Superior temporal gyrus (tissue), 1 donor: ENCODE measurements around the gene GALNT18.

Experiments used
- DNase-seq: peaks from one replicate; pipeline ENCODE4 v3.0.0-alpha.2; 2016; ENCODE audit errors: extremely low spot score

Gene GALNT18

DNA sequence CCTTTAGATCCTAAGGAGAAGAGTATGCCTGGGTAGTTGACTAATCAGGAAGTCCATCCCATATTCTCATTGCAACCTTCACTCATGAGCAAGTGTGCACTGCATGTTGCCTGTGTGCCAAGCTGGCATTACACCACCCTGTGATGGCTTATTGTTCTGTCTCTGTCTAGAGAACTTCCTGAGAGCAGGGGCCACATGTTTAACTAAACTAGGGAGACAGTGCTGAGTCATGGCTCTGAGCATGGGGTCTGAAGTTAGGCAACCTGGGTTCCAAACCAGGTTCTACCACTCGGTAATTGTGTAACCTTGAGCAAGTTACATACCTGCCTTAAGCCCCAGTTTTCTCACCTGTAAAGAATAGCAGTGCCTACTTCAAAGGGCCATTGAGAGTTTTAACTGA is 308.4 kb downstream of the GALNT18 start:
- DNase-seq: no peak

DNA sequence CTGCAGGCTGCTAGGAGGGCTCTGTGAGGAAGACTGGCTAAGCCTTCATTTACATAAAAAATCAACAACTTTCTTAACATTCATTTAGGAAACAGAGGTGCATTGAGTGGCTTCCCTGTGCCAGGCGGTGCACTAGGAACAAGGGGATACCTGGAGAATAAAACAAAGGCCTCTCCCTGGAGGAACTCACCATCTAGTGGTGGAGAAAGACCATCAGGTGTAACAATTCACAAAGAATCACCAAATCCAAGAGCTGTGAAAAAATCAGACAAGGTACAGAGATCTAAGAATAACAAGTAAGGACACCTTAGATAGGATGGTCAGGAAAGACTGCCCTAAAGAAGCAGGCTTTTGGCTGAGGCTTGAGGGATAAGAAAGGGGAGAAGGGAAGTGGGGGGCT is 309.1 kb downstream of the GALNT18 start:
- DNase-seq: no peak

DNA sequence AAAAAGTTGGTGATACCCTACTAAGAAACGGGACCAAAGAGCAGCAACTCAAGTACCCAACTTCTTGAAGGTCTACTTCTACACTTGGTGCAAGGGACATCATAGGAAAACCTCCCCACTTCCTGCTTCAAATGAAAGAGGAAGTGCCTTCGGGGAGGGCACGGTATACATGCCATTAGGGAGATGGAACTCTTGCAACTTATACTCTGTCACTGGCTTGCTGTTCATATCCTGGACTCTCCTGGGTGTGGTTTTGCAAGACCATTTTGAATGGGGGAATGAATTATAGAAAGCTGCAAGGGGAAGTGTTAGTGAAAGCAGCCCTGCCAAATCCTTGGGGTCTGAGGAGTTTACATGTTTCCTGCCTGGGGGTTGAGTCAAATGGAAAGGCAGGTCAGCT is 310.6 kb downstream of the GALNT18 start:
- DNase-seq: no peak

DNA sequence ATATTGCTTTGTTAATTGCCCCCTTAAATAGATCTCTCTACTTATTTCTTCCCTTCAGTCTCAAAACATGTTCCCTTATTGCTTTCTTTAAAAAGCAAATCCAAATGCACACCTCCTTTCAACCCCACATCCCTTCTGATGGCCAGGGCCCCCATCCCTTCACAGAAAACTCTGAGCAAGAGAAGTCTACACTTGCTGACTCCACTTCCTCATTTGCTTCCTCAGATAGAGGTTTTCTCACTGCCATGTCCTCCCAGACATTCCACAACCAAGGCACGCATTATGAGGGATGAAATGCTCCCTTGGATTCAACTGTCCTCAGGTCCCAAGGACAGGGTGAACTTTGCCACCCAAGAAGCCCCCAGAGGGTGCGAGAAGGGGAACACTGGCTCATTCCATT is 311.9 kb downstream of the GALNT18 start:
- DNase-seq: no peak

DNA sequence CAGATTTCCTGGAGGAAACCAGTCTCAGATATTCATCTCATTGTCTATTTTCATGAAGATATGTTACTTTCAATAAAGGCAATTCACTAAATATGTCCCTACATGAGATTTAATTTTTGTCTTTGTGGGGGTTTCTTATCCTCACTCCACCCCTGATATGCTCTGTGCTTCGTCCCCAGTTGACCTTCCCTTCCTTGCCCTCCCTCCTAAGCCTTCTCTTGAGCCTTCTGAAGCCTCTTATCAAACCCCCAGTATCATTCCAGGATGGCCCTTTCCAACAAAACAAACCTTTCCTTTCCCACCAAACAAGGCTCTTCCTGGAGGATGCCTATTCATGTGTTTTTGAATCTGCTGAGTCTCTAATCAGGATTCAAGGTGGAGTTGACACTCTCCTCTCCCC is 313.6 kb downstream of the GALNT18 start:
- no peak for DNase-seq

DNA sequence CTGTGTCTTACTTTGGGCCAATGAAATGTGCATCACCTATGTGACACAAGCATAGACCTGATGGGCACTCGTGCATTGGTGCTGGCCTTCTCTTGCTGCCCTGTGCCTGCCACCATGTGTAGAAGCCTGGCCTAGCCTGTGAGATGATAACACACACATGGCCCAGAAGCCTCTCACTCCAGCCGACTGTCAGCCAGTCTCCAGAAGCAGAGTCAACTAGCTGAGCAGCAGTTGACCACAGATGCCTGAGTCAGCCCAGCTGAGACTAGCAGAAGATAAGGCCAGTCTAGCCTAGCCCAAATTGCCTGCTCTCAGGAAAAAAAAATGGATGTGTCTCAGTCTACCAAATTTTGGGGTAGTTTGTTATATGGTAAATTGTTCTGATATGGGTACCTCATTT is 314.9 kb downstream of the GALNT18 start:
- DNase-seq: no peak

DNA sequence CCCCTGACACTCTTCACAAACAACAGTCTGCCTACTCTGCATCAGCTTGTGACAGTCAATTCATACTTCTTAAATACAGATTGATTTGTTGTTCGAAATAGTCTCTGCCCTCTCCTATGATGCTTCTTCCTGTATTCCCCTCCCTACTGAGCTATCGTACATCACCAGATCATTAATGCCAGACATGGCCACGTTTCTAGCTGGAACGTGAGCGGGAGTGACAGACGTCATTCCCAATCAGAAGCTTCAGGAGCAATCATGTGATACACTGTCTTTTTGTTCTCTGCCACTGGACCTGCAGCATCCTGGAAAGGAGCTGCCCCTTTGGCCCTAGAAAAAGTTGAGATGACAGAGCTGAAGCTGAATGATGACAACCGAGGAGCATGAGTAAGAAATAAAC is 317.3 kb downstream of the GALNT18 start:
- no peak for DNase-seq

DNA sequence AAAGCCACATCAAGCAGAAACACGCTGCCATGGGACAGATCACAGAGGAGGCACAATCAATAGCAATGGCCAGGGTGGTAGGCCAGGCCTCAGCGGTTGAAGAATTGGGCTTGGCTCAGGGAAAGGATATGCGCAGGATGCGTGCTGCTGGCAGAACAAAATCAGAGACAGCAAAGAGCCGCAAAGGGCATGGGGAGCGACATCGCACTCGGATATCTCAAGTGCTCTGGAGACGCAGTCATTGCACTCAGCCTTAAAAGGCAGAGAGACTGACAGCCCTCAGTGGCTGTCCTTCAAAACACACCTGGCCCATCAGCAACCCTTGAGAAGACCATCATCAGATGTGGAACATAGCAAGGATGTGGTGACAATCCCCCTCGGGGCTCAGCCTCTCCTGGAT is 319.2 kb downstream of the GALNT18 start:
- DNase-seq: no peak

DNA sequence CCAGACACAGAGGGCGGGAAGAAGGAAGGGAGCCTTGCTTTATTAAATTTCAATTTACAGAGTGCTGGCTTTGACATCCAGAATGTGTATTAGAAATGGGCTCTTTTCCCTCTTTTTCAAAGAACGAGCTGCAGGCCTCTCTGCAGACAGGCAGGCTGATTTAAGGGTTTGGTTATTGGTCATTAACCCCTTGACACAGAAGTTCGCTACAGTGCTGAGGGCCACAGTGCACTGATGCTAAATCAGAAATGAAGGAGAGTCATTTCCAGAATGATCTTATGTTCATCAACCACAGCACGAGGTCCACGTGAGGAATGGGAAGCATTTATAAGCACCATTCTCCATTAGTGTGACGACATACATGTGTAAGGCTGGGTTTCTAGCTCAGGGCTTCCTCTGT is 320.6 kb downstream of the GALNT18 start:
- DNase-seq: no peak

DNA sequence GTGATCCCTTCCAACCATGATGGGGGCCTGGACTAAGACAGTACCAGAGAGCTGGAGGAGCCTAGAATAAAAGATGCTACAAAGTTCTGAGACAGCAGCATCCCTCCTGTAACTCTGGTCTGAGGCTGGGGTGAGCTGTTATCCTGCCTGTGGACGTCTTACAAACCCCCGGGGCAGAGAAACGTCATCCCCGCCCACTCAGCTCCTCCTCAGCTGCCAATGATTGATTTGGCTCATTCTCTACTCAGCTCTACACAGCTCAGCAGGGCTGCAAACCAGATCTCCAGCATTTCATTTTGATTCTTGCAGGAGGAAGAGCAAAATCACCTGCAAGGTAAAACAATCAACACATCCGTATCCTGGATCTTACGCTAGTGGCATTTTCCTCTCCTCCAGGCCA is 324.2 kb downstream of the GALNT18 start:
- no peak for DNase-seq

DNA sequence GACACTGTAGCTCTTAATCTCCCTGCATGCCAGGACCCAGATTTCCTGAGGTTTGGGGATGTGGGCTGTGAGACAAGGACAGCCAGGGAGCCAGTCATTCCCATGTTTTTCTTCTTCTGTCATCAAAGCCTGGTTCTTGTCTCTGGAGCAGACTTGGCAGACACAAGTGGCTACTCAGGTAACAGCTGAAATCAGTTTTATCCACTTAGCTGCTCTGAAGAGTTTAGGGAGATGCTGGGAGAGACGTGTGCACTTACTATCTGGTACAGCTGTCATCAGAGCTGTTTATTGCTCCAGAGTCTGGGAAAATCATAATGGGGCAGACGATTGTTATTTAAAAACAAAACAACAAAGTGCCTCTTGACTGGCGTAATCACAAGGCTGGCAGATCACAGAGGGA is 325.4 kb downstream of the GALNT18 start:
- DNase-seq: no peak

DNA sequence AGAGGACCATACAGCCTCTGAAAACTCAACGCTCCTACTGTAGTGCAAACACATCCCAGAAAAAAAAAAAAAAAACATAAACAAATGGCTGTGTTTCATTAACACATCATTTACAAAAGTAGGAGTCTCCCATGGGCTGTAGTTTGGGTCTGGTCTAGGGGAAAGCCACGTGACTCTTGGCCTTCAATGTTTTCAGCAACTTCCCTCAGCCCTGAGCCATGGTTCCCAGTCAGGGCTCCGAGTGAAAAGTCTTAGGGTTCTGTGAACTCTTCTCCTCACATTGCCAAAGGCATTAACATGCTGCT is 327.3 kb downstream of the GALNT18 start:
- no peak for DNase-seq

DNA sequence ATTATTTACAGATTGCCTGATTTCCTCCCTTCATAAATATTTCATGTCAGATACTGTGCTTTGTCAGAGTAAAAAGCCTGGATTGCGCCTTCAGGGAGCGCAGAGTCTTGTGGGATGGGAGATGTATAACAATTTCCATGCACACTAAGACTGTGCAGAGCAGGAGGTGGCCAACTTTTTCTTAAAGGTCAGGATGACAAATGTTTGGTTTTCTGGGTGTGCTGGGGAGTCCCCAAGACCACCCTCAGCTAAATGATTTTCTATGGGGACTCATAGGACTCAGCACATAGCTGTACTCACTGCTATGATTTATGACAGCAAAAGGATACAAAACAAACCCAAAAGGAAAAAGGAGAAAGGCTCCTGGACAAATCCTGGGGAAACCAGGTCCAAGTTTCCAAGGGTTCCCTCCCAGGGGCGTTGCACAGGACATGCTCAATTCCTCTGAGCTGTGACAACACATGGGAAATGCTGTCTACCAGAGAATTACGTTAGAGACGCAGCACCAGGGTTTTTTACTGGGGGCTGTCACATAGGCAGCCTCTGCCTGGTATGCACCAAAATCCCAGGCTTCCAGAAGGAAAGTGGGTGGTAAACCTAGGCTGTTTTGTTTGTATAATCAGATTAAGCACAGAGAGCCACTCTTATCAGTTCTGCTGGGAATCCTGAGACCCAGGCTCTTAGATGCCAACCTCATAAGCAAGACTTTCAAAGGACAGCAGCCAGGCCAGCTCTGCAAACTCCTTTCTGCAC is 327.8 kb downstream of the GALNT18 start:
- DNase-seq: no peak

DNA sequence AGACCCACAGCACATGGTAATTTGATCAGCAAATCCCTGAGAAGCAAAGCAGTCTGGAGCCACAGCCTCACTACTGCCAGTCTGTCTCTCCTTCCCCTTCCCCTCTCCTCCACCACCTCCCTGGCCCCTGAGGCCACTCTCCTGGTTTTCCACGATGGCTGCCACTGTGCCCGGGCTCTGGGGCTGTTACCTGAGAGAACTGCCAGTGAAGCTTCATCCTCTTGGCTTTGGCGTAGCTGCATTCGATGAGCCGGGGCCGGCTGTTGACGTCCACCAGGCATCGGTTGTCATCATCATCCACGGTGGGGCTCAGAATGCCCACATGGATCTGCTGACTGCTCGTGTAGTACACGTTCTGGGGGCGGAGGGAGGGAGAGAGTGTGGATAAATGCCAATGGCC is 329.0 kb downstream of the GALNT18 start:
- no peak for DNase-seq

DNA sequence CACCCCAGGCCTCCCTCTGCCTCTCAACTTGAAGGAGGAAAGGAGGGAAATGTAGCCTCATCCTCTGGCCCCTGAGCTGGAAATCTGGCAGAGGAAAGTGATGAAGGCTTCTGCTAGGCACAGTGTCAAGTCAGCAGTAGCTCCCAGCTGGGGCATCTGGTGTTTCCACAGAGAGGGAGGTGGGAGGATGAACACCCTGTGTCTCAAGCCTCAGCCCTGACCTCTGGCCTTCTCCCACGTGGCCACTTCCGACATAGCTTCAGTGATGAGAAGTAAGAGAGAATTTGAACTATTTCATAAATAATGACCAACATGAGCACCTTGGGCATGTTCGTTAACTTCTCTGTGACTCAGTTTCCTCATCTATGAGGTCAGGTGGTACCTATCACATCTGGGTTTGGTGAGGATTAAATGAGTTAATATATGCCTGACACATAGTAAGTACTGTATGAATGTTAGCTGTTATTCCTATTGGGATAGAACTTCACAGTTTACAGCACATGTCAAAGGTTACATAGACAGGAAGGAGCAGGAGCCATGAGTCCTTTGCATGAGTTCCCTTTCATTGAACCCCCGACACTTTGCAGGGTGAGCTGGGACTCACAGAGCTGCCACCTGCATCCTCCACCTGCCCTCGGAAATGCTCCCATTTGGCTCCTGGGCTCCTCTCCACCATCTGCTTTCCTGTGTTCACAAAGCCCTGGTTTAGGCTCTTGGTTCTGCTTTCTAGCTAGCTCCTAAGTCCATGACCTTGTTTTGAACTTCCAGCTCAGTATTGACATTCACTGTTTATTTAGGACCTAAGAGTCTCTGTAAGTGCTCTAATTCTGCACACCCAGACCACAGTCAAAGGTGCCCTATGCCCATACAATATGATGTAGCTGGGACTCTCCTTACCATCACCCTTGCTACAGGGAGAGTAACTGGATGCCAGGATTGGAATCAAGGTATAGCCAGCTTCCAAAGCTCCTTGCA is 330.5 kb downstream of the GALNT18 start:
- DNase-seq: no peak

DNA sequence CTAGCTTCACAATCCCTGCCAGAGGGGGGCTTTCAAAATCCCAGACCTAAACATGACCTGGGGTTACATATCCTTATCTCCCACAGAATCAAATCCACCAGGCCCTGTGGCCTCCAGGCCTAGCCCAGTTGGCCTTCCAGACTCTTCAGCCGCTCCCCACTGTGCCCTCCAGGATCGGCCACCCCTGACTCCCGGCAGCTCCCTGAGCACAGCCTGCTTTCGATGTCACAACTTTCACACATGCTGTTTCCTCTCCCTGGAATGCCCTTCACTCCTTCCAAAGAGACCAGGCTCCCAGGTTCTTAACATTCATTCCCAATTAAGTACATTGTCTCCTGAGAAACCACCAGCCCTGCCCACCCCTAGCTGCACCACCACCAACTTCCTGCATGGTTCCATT is 331.5 kb downstream of the GALNT18 start:
- no peak for DNase-seq

DNA sequence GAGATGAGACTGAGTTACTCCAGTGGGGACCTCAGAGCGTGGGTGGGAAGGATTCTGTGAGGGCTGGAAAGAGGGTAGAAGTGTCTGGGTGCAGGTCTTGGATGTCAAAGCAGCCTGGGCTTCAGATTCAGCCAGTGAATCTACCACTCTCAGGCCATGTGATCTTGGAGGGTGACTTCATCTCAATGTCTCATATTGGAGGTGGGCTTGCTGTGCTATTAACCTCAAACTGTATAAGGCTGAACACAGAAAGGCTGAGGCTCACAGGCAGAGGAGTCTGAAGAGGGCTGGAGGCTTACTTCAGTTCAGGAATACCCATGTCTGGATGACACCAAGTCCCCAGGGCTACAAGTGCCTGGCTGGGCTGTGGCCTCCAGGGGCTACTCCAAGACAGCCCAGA is 332.1 kb downstream of the GALNT18 start:
- DNase-seq: no peak

DNA sequence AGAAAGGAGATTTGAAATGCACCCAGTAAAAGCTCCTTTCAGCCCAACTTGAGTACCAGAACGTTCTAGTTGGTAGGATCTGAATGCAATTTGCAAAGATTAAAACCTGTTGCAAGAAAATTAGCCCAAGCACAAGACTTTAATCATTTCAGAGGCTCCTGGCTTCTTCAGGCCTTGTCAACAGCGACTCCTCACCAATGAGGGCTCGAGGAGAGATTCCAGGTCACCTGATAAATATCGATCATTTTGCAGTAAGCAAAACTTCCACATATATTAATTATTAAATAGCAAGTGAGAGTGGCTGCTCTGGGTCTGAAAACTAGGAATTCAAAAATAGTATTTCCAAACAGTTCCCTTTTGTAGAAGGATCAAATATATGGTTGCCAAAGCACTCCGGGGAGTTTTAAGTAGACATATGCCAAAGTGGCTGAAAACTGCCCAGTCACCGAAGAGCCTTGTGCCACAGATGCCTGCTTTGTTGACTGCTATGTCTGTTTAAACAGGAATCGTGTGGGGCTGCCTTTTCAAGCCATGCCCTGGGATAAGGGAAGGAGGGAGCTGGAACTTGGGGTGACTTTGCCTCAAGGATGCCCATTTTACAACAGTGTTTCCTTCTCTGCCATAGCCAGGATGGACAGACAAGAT is 332.7 kb downstream of the GALNT18 start:
- no peak for DNase-seq

DNA sequence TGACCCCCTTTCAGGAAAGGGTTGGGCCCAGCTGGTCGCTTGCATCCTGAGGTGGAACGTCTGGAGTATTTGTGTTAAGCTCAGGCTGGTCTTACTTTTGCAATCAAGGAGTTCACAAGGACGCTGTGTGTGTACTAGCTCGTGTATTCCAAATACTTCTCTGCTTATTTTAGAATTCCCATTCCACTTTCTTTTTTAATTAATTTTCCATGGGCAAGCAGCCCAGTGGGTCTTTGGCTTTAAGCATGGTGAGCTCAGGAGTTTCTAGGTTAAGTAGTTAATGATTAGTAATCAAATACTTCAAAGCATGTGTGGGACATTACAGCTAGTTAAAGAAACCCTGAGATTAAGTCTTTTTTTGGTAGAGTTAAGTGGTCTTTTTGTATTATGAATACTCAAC is 337.3 kb downstream of the GALNT18 start:
- DNase-seq: no peak

DNA sequence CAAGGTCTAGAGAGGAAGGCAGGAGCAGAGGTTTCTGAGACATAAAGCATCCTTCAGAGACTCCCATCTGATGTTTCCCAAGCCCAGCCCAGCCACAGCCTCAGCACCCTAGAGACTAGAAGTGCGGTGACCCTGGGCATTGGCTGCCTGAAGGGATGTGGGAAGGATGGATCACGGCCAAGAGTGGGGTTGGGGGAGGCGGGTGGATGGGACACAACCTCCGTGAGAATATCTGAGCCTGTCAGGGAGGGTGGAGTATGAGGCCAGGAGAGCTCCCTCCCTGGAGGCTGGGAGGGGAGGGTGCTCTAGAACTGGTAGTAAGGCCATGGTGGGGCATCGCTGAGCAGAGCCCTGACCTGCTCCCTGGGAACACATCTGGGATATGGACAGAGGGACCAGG is 340.2 kb downstream of the GALNT18 start:
- DNase-seq: no peak

DNA sequence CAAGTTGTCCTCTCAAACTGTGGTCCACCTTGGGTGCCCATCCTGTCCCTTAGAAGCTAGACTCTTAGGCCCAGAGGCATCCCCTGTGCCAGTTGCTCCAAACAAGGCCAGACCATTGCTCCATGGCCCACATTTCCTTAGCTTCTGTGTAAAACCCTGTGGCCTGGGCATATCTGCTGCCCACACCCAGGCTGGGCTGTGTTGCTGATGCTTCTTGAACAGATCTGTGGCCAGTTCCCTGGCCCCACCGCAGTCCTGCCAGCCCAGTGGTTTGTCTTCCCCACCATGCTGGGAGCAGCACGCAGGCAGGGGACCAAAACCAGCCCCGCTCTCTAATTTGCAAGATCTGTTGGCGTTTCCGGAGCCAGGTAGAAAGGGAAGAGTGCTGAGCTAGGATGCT is 341.0 kb downstream of the GALNT18 start:
- DNase-seq: no peak

DNA sequence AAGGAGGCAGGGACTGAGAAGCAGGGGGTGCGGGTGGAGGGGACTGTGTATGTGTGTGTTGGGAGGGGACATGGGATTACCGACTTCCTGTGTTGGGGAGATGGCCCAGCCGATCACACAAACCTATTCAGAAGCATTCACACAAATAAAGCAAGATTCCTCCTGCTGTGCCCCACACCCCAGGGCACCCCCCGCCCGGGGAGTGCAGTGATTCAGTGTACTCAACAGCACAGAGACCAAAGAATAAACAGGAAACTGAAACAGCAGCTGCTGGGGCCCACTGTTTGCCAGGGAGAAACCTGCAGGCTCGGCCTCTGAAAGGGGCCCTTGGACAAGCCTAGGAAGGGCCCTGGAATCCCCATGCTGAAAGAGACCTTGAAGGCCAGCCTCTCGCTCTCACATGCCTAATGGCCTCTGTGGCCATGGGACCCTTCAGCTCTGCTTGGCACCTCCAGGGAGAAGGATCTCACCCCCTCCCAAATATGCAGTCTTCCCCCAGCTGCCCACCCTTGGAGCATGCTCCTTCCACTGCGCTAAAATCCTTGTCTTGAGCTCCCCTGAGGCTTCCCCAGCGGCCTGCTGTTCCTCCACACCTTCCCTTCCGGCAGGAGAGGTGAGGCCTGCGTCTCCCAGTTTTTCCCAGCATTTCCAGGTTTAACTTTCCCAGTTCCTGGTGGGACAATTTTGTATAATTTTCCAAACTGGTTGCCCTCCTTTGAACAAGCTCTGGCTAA is 341.7 kb downstream of the GALNT18 start:
- no peak for DNase-seq
